ENCODE measurements around the gene PTPRA. TPM values are rescaled to one million over a fixed set of nuclear protein-coding genes. Genes with fewer than 3 reads are reported as not detected.

Gene PTPRA
- total and polyA plus RNA-seq, 2 donors (not counting 1 experiment from before 2014, with no cell fraction given): 32.1 to 64.2 TPM

- H4K20me1 ChIP-seq (ENCODE audit: control insufficient read depth, insufficient read depth, low read length, poor library complexity, severe bottlenecking): peaks cover 17% of the 10 kb centered on the region
- no peak overlapping the region for H3K27ac ChIP-seq (ENCODE audit: low read length in 2 of 2)
- no peak overlapping the region for H3K4me2 ChIP-seq (replicated peaks; ENCODE audit: low read depth, low read length, poor library complexity, severe bottlenecking)
- H3K4me1 ChIP-seq (ENCODE audit: control insufficient read depth in 2 of 2, insufficient read depth in 2 of 2, low read length in 2 of 2): no peaks in the 10 kb centered on the region
- TF ChIP-seq CTCF (IDR thresholded peaks at IDR 0.05) (no peak), EZH2 (IDR thresholded peaks at IDR 0.05; ENCODE audit: borderline replicate concordance, insufficient read depth, low read depth, low read length, poor library complexity, severe bottlenecking) (no peak)
- ChIA-PET POLR2A (no interaction called here), CTCF (interaction anchor here (0.9 kb wide), 1 partner anchor 14 kb away, joined by 3 read pairs; no protein-coding TSS in a partner anchor)
- Mint-ChIP-seq H3K27ac (no peak overlapping the region), H3K4me3 (no peak overlapping the region), H3K9me3 (ENCODE audit: insufficient read depth) (no peaks in the 10 kb centered on the region), H3K4me1 (no peaks in the 10 kb centered on the region), H3K27me3 (no peaks in the 10 kb centered on the region)
- WGBS (ENCODE audit: insufficient coverage): 100% methylated on average over 1 of the region's 2 CpGs
- DNase-seq (no peak), ATAC-seq (ENCODE audit: low read depth) (no peak)
- H3K4me3 ChIP-seq (ENCODE audit: control extremely low read depth in 1 of 5, extremely low read depth in 1 of 5, insufficient read depth in 1 of 5, low read depth in 2 of 5, low read length in 4 of 5): no peak overlapping the region
- no peaks in the 10 kb centered on the region for H3K9me3 ChIP-seq (ENCODE audit: control extremely low read depth in 1 of 3, control insufficient read depth in 2 of 3, insufficient read depth in 1 of 3, low read length in 2 of 3)
- intact Hi-C loops (cut with micrococcal nuclease): no loop called here
- H3K27me3 ChIP-seq (replicated peaks in 1 of 4; ENCODE audit: control extremely low read depth in 1 of 4, control insufficient read depth in 3 of 4, insufficient read depth in 4 of 4, low read length in 3 of 4): no peaks in the 10 kb centered on the region
- H3K36me3 ChIP-seq (replicated peaks in 1 of 2; ENCODE audit: control extremely low read depth in 1 of 2, control insufficient read depth in 1 of 2, extremely low read depth in 1 of 2, insufficient read depth in 2 of 2, low read length in 1 of 2): peaks cover 0 to 22% of the 10 kb centered on the region in 2 experiments
- no peak overlapping the region for H2AFZ ChIP-seq (ENCODE audit: insufficient read depth, low read depth, low read length, poor library complexity, severe bottlenecking)
- H3K79me2 ChIP-seq (ENCODE audit: control insufficient read depth, insufficient read depth, low read length): peaks cover 42% of the 10 kb centered on the region
- no peak overlapping the region for H3K9ac ChIP-seq (ENCODE audit: low read length)
Observed at GRCh38 chr20:2858591-2858990, 14.7 kb upstream of the PTPRA start.

- peaks cover 17% of the 10 kb centered on the region for H4K20me1 ChIP-seq (ENCODE audit: control insufficient read depth, insufficient read depth, low read length, poor library complexity, severe bottlenecking)
- H3K4me2 ChIP-seq (replicated peaks; ENCODE audit: low read depth, low read length, poor library complexity, severe bottlenecking): no peak overlapping the region
- Mint-ChIP-seq H3K4me1 (no peaks in the 10 kb centered on the region), H3K4me3 (no peak overlapping the region), H3K27me3 (no peaks in the 10 kb centered on the region), H3K9me3 (ENCODE audit: insufficient read depth) (no peaks in the 10 kb centered on the region), H3K27ac (no peak overlapping the region)
- ChIA-PET POLR2A (no interaction called here), CTCF (interaction anchor here (0.9 kb wide), 1 partner anchor 13 kb away, joined by 3 read pairs; no protein-coding TSS in a partner anchor)
- no peak overlapping the region for H3K27ac ChIP-seq (ENCODE audit: low read length in 2 of 2)
- 98% methylated on average over 4 of the region's 4 CpGs for WGBS (ENCODE audit: insufficient coverage)
- no peak for TF ChIP-seq CTCF (IDR thresholded peaks at IDR 0.05)
- no peak for TF ChIP-seq EZH2 (IDR thresholded peaks at IDR 0.05; ENCODE audit: borderline replicate concordance, insufficient read depth, low read depth, low read length, poor library complexity, severe bottlenecking)
- no peaks in the 10 kb centered on the region for H3K4me1 ChIP-seq (ENCODE audit: control insufficient read depth in 2 of 2, insufficient read depth in 2 of 2, low read length in 2 of 2)
- no peak overlapping the region for H3K9ac ChIP-seq (ENCODE audit: low read length)
- peaks cover 0 to 26% of the 10 kb centered on the region in 2 experiments for H3K36me3 ChIP-seq (replicated peaks in 1 of 2; ENCODE audit: control extremely low read depth in 1 of 2, control insufficient read depth in 1 of 2, extremely low read depth in 1 of 2, insufficient read depth in 2 of 2, low read length in 1 of 2)
- intact Hi-C loops (cut with micrococcal nuclease): no loop called here
- H2AFZ ChIP-seq (ENCODE audit: insufficient read depth, low read depth, low read length, poor library complexity, severe bottlenecking): no peak overlapping the region
- H3K9me3 ChIP-seq (ENCODE audit: control extremely low read depth in 1 of 3, control insufficient read depth in 2 of 3, insufficient read depth in 1 of 3, low read length in 2 of 3): no peaks in the 10 kb centered on the region
- H3K4me3 ChIP-seq (ENCODE audit: control extremely low read depth in 1 of 5, extremely low read depth in 1 of 5, insufficient read depth in 1 of 5, low read depth in 2 of 5, low read length in 4 of 5): no peak overlapping the region
- H3K79me2 ChIP-seq (ENCODE audit: control insufficient read depth, insufficient read depth, low read length): peaks cover 38% of the 10 kb centered on the region
- ATAC-seq (ENCODE audit: low read depth): no peak
- DNase-seq: no peak
- H3K27me3 ChIP-seq (replicated peaks in 1 of 4; ENCODE audit: control extremely low read depth in 1 of 4, control insufficient read depth in 3 of 4, insufficient read depth in 4 of 4, low read length in 3 of 4): no peaks in the 10 kb centered on the region
Observed at GRCh38 chr20:2859330-2860121, 13.8 kb upstream of the PTPRA start.
